ENCODE data around the gene RPL38.

The RPL38 gene

DNA sequence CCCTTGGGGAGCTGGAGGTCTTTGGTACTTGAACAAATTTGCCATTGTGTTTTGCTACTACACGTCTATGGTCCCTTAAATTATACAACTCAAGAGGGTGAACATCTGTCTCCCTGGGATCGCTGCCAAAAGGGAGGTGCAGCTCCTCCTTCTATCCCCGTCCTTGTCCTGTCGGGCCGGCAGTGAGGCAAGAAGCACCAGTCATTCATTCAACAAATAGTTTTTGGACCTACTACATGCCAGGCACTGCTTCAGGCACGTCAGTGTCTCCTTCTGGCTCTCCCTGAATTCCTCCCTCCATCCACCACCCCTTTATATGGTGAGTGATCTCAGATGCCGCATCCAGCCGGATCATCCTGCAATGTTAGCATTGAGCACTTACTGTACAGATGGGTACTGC lies 2.2 kb upstream of the RPL38 start:
- Histone ChIP-seq H3K36me3 (ENCODE audit: control insufficient read depth, low read length) (peaks cover 27% of the 10 kb centered on the region), H3F3A (ENCODE audit: control insufficient read depth, insufficient read depth) (peaks cover 21% of the 10 kb centered on the region), H3K79me2 (ENCODE audit: control insufficient read depth, low read length) (peaks cover 28% of the 10 kb centered on the region), H3K4me1 (ENCODE audit: control insufficient read depth, low read length) (peaks cover 21% of the 10 kb centered on the region), H4K20me1 (ENCODE audit: control insufficient read depth, insufficient read depth, low read depth, low read length) (peaks cover 16% of the 10 kb centered on the region), H3K4me2 (ENCODE audit: low read length) (no peak overlapping the region), H3K9me3 (ENCODE audit: control insufficient read depth, insufficient read depth, low read length) (no peaks in the 10 kb centered on the region), H3K9me2 (replicated peaks; ENCODE audit: control insufficient read depth, low read length) (no peaks in the 10 kb centered on the region), H3K27ac (ENCODE audit: low read depth, low read length) (no peak overlapping the region), H3K4me3 (ENCODE audit: low read length) (no peak overlapping the region), H3K27me3 (ENCODE audit: control insufficient read depth, low read length) (peaks cover 43% of the 10 kb centered on the region)
- TF ChIP-seq, protein P1, sequence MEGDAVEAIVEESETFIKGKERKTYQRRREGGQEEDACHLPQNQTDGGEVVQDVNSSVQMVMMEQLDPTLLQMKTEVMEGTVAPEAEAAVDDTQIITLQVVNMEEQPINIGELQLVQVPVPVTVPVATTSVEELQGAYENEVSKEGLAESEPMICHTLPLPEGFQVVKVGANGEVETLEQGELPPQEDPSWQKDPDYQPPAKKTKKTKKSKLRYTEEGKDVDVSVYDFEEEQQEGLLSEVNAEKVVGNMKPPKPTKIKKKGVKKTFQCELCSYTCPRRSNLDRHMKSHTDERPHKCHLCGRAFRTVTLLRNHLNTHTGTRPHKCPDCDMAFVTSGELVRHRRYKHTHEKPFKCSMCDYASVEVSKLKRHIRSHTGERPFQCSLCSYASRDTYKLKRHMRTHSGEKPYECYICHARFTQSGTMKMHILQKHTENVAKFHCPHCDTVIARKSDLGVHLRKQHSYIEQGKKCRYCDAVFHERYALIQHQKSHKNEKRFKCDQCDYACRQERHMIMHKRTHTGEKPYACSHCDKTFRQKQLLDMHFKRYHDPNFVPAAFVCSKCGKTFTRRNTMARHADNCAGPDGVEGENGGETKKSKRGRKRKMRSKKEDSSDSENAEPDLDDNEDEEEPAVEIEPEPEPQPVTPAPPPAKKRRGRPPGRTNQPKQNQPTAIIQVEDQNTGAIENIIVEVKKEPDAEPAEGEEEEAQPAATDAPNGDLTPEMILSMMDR (IDR thresholded peaks at IDR 0.05; ENCODE audit: low read depth, low read length, poor library complexity, severe bottlenecking), result no peak
- TF ChIP-seq EZH2phosphoT487 (IDR thresholded peaks at IDR 0.05; ENCODE audit: borderline replicate concordance, low read length), result no peak

DNA sequence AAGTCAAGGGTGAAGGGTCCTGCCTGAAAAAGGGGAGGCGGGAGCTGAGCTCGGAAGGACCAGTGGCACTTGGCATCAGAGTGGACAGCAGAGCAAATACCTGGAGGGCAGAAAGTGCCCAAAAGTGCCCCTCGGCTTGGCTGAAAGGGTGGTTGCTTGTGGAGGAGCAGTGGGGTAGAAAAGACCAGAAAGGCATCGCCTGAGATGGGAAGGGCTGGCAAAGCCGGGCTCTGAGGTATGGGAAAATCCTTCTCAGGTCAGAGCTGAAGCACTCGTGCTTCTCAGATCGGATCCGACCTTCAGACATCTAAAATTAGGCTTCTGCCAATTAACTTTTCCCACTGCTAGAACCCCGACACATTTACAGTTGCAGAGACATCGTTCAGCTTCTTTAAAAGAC lies 1.5 kb upstream of the RPL38 start:
- H3K4me3 ChIP-seq (ENCODE audit: low read length), result no peak overlapping the region
- H4K20me1 ChIP-seq (ENCODE audit: control insufficient read depth, insufficient read depth, low read depth, low read length), result peaks cover 18% of the 10 kb centered on the region
- H3F3A ChIP-seq (ENCODE audit: control insufficient read depth, insufficient read depth), result peaks cover 25% of the 10 kb centered on the region
- H3K27me3 ChIP-seq (ENCODE audit: control insufficient read depth, low read length), result peaks cover 43% of the 10 kb centered on the region
- peaks cover 34% of the 10 kb centered on the region for H3K36me3 ChIP-seq (ENCODE audit: control insufficient read depth, low read length)
- H3K4me1 ChIP-seq (ENCODE audit: control insufficient read depth, low read length), result peaks cover 26% of the 10 kb centered on the region
- TF ChIP-seq, protein P1 (IDR thresholded peaks at IDR 0.05; ENCODE audit: low read depth, low read length, poor library complexity, severe bottlenecking), result no peak
- TF ChIP-seq EZH2phosphoT487 (IDR thresholded peaks at IDR 0.05; ENCODE audit: borderline replicate concordance, low read length), result no peak
- no peaks in the 10 kb centered on the region for H3K9me2 ChIP-seq (replicated peaks; ENCODE audit: control insufficient read depth, low read length)
- H3K79me2 ChIP-seq (ENCODE audit: control insufficient read depth, low read length), result peaks cover 35% of the 10 kb centered on the region
- no peak overlapping the region for H3K4me2 ChIP-seq (ENCODE audit: low read length)
- no peak overlapping the region for H3K27ac ChIP-seq (ENCODE audit: low read depth, low read length)
- no peaks in the 10 kb centered on the region for H3K9me3 ChIP-seq (ENCODE audit: control insufficient read depth, insufficient read depth, low read length)

DNA sequence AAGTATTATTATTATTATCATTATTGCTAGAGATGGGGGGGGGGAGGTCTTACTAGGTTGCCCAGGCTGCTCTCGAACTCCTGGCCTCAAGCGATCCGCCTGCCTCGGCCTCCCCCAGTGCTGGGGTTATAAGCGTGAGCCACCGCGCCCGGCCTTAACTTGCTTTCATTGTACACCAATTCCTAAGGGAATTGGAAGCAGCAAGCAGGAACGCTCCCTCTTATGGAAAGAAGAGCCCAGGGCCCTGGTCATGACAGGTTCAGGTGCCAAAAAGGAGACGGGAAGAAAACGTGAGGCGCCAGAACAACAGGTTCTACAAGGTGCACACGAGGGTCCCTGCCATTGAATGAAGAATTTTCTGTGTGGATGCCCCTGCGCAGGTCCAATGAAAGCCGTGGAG lies 540 bp upstream of the RPL38 start:
- Histone ChIP-seq H3K9me2 (replicated peaks; ENCODE audit: control insufficient read depth, low read length) (no peaks in the 10 kb centered on the region), H3K27ac (ENCODE audit: low read depth, low read length) (no peak overlapping the region), H3K79me2 (ENCODE audit: control insufficient read depth, low read length) (peaks cover 45% of the 10 kb centered on the region), H4K20me1 (ENCODE audit: control insufficient read depth, insufficient read depth, low read depth, low read length) (peaks cover 24% of the 10 kb centered on the region), H3K4me3 (ENCODE audit: low read length) (peak overlapping the region; percentile 97), H3K4me1 (ENCODE audit: control insufficient read depth, low read length) (peaks cover 32% of the 10 kb centered on the region), H3K9me3 (ENCODE audit: control insufficient read depth, insufficient read depth, low read length) (no peaks in the 10 kb centered on the region), H3F3A (ENCODE audit: control insufficient read depth, insufficient read depth) (peaks cover 34% of the 10 kb centered on the region), H3K4me2 (ENCODE audit: low read length) (peak overlapping the region; percentile 46), H3K36me3 (ENCODE audit: control insufficient read depth, low read length) (peaks cover 44% of the 10 kb centered on the region), H3K27me3 (ENCODE audit: control insufficient read depth, low read length) (peaks cover 35% of the 10 kb centered on the region)
- TF ChIP-seq, protein P1 (IDR thresholded peaks at IDR 0.05; ENCODE audit: low read depth, low read length, poor library complexity, severe bottlenecking), result no peak
- TF ChIP-seq EZH2phosphoT487 (IDR thresholded peaks at IDR 0.05; ENCODE audit: borderline replicate concordance, low read length), result no peak

Data from DOHH2 (cell line).